Duodenal mucosa (tissue), 2 donors: ENCODE results near the gene CD2BP2.

ENCODE experiments used
- H3K27ac ChIP-seq: one replicate; pipeline ENCODE4 v1.7.0; 2013; ENCODE audit warnings: low read depth, low read length
- H3K27me3 ChIP-seq, 2 donors: one replicate each; pipeline ENCODE4 v1.7.0; 2013; ENCODE audit warnings: low read length in 2 of 2, control low read depth in 1 of 2; ENCODE audit not compliant: insufficient read depth in 2 of 2, control insufficient read depth in 1 of 2
- H3K36me3 ChIP-seq, 2 donors: one replicate each; pipeline ENCODE4 v1.7.0; 2013; ENCODE audit warnings: low read length in 2 of 2, control low read depth in 1 of 2; ENCODE audit not compliant: insufficient read depth in 2 of 2, control insufficient read depth in 1 of 2
- H3K4me1 ChIP-seq, 2 donors: one replicate each; pipeline ENCODE4 v1.7.0; 2013; ENCODE audit warnings: low read length in 2 of 2, control low read depth in 1 of 2; ENCODE audit not compliant: insufficient read depth in 2 of 2, control insufficient read depth in 1 of 2
- H3K4me3 ChIP-seq, 2 donors: one replicate each; pipeline ENCODE4 v1.7.0; 2013; ENCODE audit warnings: low read length in 2 of 2, low read depth in 1 of 2
- H3K9ac ChIP-seq, 2 donors: one replicate each; pipeline ENCODE4 v1.7.0; 2013; ENCODE audit warnings: low read length in 2 of 2, low read depth in 1 of 2
- H3K9me3 ChIP-seq, 2 donors: one replicate each; pipeline ENCODE4 v1.7.0; 2013; ENCODE audit warnings: low read length in 2 of 2, control low read depth in 1 of 2; ENCODE audit not compliant: control insufficient read depth in 1 of 2

Gene CD2BP2

DNA sequence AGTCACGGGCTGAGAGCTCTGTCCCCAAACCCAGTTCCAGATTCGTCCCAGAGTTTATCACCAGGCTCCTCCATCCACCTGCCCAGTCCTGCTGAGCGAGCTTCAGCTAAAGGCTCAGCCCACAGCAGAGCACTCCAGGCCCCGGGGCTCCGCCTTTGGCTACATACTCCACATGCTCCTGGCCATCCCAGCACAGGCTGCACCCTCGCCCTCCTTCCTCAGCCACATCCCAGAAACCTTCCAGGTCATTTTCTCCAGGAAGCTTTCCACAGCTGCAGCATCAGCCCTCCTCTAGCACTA is 4.7 kb upstream of the CD2BP2 start:
- Histone ChIP-seq H3K4me3 (no peak overlapping the region), H3K27me3 (no peaks in the 10 kb centered on the region), H3K4me1 (peaks cover 14 to 20% of the 10 kb centered on the region in 2 donors), H3K36me3 (peaks cover 19 to 54% of the 10 kb centered on the region in 2 donors), H3K27ac (no peak overlapping the region), H3K9ac (no peak overlapping the region), H3K9me3 (no peaks in the 10 kb centered on the region)

DNA sequence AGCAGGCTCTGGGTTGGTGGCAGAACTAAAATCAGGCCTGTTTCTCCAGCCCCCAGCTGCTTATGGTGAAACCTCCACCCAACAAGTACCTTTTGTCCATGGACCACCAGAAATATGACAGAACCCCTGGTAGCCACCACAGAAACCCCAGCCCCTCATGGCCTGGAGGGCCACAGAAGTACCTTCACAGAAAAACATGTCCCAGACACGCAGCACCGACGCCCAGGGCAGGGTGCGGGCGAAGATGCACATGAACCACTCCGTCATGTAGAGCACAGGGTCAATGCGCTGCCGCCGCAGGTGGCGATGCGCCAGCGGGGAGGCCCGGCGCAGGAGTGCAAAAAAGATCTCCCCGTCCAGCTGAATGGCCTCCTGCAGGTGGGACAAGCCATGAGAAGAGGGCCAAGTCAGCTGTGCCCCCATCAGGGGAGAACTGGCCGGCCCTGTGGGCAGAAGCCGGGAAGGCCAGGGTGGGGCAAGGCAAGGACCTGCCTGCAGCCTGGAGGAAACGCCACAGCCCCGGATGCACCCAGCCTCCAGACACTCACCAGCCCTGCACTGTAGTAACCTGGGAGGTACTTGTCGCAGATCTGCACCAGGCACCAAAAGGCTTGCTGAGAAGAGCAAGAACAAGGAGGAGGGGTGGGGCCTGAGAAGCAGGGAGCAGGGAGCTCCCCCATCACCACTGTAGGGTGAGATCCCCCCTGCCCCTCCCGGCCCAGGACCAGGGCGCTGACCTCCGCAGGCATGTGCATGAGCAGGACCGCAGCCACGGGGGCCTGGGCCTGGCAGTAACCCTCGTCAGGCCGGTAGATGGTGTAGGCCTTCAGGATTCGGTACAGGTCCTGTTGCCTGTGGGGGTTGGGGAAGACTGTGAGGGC is 4.1 kb upstream of the CD2BP2 start:
- peaks cover 14 to 48% of the 10 kb centered on the region in 2 donors for H3K36me3 ChIP-seq

DNA sequence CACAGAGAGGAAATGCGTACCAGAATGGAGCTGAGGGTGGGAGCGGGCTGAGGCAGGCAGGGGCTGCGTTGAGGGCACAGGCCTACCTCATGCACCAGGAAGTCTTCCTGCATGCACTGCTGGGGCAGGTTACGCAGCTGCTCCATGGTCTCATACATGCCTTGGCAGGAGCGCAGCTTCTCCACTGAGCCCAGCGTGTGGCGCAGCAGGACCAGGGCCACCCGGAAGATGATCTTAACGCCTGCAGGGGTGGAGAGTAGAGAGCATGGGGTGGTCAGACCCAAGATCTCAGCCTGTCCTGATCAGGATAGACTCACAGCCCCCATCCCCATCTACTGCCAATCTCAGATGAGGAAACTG is 3.4 kb upstream of the CD2BP2 start:
- Histone ChIP-seq H3K27ac (no peak overlapping the region), H3K9ac (no peak overlapping the region), H3K4me1 (peaks cover 22 to 31% of the 10 kb centered on the region in 2 donors), H3K36me3 (peaks cover 14 to 51% of the 10 kb centered on the region in 2 donors), H3K4me3 (no peak overlapping the region), H3K9me3 (no peaks in the 10 kb centered on the region), H3K27me3 (no peaks in the 10 kb centered on the region)

More for the DNA sequence above, 4.1 kb upstream of the CD2BP2 start:
- Histone ChIP-seq H3K4me3 (no peak overlapping the region), H3K4me1 (peaks cover 15 to 24% of the 10 kb centered on the region in 2 donors), H3K9me3 (no peaks in the 10 kb centered on the region), H3K9ac (no peak overlapping the region), H3K27me3 (no peaks in the 10 kb centered on the region), H3K27ac (no peak overlapping the region)

DNA sequence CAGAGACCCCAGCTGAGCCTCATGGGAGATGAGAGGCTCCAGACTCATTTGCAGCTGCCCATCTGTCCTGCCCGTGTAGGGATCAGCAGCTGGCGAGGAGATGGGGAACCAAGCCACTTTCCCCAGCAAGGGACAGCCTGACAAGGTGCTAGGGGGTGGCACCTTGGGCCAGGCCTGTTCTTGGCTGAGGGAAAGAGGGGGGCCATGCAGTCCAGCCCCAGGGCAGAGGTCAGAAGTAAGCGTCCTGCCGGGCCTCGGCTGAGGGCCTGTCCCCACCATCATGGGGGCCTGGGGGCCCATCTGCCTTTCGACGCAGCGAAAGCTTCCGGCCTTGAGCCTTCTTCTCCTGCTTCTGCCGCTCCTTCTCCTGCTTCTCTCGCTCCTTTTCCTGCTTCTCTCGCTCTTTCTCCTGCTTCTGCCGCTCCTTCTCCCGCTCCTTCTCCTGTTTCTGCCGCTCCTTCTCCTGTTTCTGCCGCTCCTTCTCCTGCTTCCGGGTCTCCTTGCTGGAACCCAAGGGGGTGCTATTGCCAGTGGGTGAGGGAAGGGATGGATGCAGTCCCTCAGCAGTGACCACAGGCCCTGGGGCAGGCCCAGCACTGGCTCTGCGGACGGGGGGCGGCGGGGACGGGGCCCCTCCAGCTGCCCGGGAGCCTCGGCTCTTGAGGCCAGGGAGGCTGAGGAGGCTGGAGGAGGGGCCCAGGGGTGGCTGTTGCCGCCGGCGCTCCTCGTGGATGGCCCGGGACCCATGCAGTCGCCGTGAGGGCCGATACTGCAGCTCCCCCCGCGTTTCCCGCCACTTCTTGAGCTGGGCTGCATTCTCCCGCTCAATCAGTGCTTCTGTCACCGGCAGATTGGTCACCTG is 2.8 kb upstream of the CD2BP2 start:
- peaks cover 17 to 55% of the 10 kb centered on the region in 2 donors for H3K36me3 ChIP-seq
- no peak overlapping the region for H3K4me3 ChIP-seq
- H3K27ac ChIP-seq: no peak overlapping the region
- peaks cover 27 to 33% of the 10 kb centered on the region in 2 donors for H3K4me1 ChIP-seq
- H3K9me3 ChIP-seq: no peaks in the 10 kb centered on the region
- no peaks in the 10 kb centered on the region for H3K27me3 ChIP-seq
- H3K9ac ChIP-seq: no peak overlapping the region

DNA sequence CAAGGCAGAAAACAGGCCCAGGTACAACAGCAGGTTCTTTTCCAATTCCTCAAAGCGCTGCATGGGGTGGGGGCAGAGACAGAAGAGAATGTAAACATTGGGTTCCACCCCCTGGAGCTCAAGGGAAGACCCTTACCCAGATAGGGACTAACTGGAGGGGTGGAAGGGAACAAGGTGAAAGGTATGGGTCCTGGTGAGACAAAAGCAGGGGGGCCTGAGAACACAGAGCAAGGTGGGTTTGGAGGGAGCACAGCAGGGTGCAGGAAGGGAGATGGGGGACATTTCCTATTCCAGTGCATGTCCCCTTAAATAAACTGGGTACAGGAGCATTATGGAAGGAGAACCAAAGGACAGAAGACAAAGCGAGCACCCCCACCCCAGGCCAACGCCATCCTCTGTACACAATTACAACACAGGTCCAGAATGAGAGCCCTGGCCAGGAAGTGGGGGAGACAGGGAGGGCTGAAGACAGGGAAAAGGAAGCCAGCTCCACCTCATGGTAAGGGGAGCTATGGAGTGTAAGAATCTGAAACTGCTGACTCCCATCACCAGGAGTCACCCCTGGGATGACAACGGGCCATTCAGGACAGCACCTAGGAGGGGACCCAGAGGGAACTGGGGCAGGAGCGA is 2.1 kb upstream of the CD2BP2 start:
- Histone ChIP-seq H3K27ac (no peak overlapping the region), H3K4me1 (peaks cover 32 to 37% of the 10 kb centered on the region in 2 donors), H3K36me3 (peaks cover 21 to 56% of the 10 kb centered on the region in 2 donors), H3K27me3 (no peaks in the 10 kb centered on the region), H3K4me3 (no peak overlapping the region), H3K9ac (no peak overlapping the region), H3K9me3 (no peaks in the 10 kb centered on the region)

DNA sequence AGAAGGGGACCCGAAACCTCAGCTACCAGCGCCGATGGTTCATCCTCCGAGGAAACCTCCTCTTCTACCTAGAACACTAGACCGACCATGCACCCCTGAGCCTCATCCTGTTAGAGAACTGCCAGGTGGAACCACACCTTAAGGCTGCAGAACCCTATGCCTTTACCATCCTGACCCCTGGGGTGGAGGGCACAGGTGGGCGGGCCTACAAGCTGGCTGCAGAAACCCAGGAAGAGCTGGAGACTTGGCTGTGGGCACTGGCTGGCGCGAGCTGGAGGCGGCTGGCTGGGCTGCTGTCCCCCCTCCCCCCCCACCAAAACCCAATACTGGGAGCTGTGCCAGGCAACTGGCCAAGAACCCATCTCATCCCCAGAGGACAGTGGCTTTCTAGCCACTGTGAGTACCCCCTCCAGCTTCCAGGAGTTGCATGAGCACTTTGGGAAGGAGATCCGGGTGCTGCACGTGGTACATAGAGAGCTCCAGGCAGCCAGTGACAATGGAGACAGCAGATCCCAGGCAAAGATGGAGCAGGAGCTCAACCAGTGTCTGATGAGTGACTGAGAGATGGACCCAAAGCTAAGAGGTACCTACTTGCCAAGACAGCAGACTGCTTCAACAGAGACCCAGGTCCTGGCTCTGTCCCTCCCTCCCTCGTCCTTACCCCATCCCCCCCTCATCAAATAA is 1.4 kb upstream of the CD2BP2 start:
- H3K27me3 ChIP-seq: no peaks in the 10 kb centered on the region
- peak overlapping the region; percentile 96 to 98 for H3K4me3 ChIP-seq
- peaks cover 24 to 61% of the 10 kb centered on the region in 2 donors for H3K36me3 ChIP-seq
- no peak overlapping the region for H3K27ac ChIP-seq
- no peaks in the 10 kb centered on the region for H3K9me3 ChIP-seq
- peaks cover 39 to 43% of the 10 kb centered on the region in 2 donors for H3K4me1 ChIP-seq
- H3K9ac ChIP-seq: peak overlapping the region; percentile 79 to 97

DNA sequence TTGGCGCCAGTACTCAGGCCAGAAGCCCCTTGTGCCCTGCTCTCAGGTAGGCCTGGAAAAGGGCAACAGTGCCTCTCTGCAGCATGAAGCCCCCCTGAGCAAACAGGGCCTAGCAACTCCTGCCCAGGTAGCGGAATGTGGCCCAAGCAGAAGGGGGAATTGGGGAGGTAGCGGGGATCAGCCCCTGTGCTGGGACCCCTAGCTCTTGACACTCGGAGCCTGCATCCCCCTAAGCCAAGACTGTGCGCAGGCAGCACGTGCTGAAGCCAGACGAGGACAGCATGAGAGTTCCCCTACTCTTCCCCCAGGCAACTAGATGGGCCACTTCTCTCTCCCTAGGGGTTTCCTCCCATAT is 823 bp upstream of the CD2BP2 start:
- Histone ChIP-seq H3K36me3 (peaks cover 24 to 67% of the 10 kb centered on the region in 2 donors), H3K4me1 (peaks cover 45 to 49% of the 10 kb centered on the region in 2 donors)

DNA sequence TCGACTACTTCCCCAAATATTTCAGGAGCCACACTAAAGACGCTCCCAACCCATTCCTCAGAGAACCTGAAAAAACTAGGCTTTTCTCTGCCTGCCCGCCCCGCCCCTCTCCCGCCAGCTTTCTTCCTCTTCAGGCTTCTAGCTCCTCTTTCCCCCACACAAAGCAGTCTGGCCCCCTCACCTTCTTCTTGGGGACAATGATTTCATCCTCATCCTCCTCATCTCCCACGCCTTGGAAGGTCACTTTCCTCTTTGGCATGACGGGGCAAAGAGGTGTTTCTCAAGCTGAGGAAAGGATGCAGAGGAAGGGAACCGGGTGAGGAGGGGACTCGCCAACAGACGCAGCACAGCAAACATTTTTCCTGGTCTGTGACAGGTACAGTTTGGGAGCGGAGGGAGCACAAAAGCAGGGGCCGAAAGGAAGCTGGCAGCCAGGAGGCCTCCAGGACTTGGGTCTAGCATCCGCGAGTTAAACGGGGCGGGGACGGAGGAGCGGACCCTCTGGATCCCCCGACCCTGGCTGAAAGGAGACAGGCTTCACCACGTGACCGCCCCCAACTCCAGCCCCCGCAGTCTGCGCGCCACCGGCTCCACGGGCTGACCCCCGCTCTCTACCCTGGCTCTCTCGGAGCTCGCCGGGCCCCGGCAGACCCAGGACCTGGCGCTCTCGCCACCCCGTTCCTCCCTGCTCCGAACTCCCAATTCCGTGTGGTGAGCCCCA is 525 bp downstream of the CD2BP2 start:
- peak overlapping the region; percentile 77 for H3K27ac ChIP-seq
- peaks cover 23 to 64% of the 10 kb centered on the region in 2 donors for H3K36me3 ChIP-seq
- peak overlapping the region; percentile 79 to 97 for H3K9ac ChIP-seq
- peak overlapping the region; percentile 96 to 98 for H3K4me3 ChIP-seq
- H3K27me3 ChIP-seq: no peaks in the 10 kb centered on the region
- H3K4me1 ChIP-seq: peaks cover 50 to 54% of the 10 kb centered on the region in 2 donors
- no peaks in the 10 kb centered on the region for H3K9me3 ChIP-seq

More for the DNA sequence above, 823 bp upstream of the CD2BP2 start:
- no peaks in the 10 kb centered on the region for H3K27me3 ChIP-seq
- H3K9me3 ChIP-seq: no peaks in the 10 kb centered on the region
- peak overlapping the region; percentile 79 to 97 for H3K9ac ChIP-seq
- H3K4me3 ChIP-seq: peak overlapping the region; percentile 96 to 98
- H3K27ac ChIP-seq: peak overlapping the region; percentile 98

DNA sequence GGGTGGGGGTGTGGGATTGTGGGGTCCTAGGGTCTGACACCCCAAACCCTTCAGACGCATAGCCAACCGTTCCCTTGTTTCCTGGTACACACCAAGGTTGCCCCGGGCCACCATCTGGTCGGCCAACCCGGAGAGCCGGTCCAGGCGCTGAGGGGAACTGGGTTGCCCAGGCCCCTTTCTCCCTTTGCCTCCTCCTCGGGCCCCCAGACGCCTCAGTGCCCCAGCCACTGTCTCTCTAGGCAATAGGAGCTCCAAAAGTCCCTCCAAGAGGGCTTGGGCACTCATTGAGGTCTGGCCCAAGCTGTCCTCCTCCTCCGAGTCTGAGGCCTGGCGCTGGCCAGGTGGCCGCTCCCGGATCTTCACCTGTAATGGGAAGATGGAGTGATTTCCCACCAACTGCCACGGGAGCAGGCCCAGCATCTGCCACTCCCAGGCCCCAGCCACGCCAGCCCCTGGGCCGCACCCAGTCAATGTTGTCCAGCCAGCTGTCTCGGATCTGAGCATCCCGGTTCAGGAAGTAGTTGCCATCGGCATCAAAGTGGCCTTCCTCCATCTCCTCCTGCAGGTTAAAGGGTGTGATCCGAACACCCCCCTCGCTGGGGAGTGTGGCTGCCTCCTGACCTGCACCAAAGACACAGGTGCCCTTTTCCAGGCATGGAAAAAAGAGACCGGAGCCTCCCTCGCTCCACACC is 1.5 kb downstream of the CD2BP2 start:
- peaks cover 18 to 54% of the 10 kb centered on the region in 2 donors for H3K36me3 ChIP-seq
- H3K27ac ChIP-seq: no peak overlapping the region
- peak overlapping the region; percentile 96 to 98 for H3K4me3 ChIP-seq
- no peaks in the 10 kb centered on the region for H3K9me3 ChIP-seq
- H3K4me1 ChIP-seq: peaks cover 50 to 54% of the 10 kb centered on the region in 2 donors
- H3K27me3 ChIP-seq: no peaks in the 10 kb centered on the region
- peak overlapping the region; percentile 79 to 97 for H3K9ac ChIP-seq
